Measurements from ENCODE around the gene SLC29A3.

SLC29A3 gene

GRCh38 chr10:71402005-71402404 lies 82.9 kb downstream of the SLC29A3 start:
- Histone ChIP-seq H3K4me3 (ENCODE audit: low read length in 2 of 2) (no peak overlapping the region), H3K4ac (ENCODE audit: low read length) (no peak overlapping the region), H3K18ac (ENCODE audit: low read length) (no peak overlapping the region), H3K9me3 (replicated peaks in 1 of 2; ENCODE audit: control insufficient read depth in 2 of 2, insufficient read depth in 1 of 2, low read depth in 1 of 2, low read length in 2 of 2) (peaks cover 0 to 2% of the 10 kb centered on the region in 2 donors), H3K9ac (ENCODE audit: low read depth, low read length, poor library complexity) (no peak overlapping the region), H3K27me3 (ENCODE audit: control insufficient read depth in 3 of 3, insufficient read depth in 3 of 3, low read depth in 1 of 3, low read length in 3 of 3) (peaks cover 17 to 66% (median 30%) of the 10 kb centered on the region in 3 experiments), H3K14ac (ENCODE audit: low read length) (no peak overlapping the region), H2BK12ac (ENCODE audit: low read length) (no peak overlapping the region), H3K4me2 (ENCODE audit: insufficient read depth, low read length, poor library complexity, severe bottlenecking) (no peak overlapping the region), H3K4me1 (ENCODE audit: control insufficient read depth in 2 of 2, insufficient read depth in 1 of 2, low read depth in 1 of 2, low read length in 2 of 2) (peaks cover 0 to 9% of the 10 kb centered on the region in 2 donors), H2BK5ac (ENCODE audit: low read length) (no peak overlapping the region), H3K23ac (ENCODE audit: low read depth, low read length, poor library complexity) (no peak overlapping the region), H4K8ac (ENCODE audit: low read depth, low read length) (no peak overlapping the region), H3K36me3 (replicated peaks in 1 of 2; ENCODE audit: control insufficient read depth in 2 of 2, insufficient read depth in 2 of 2, low read length in 2 of 2) (no peaks in the 10 kb centered on the region), H4K91ac (ENCODE audit: low read depth, low read length, poor library complexity) (no peak overlapping the region), H3K79me1 (ENCODE audit: low read depth, low read length) (no peaks in the 10 kb centered on the region), H2AFZ (ENCODE audit: low read length) (no peak overlapping the region), H3K27ac (replicated peaks; ENCODE audit: low read length) (no peak overlapping the region), H2BK15ac (ENCODE audit: low read length) (no peak overlapping the region), H2AK5ac (ENCODE audit: low read depth, low read length) (no peak overlapping the region), H2BK120ac (ENCODE audit: low read depth, low read length) (no peak overlapping the region)
- no peak for DNase-seq (ENCODE audit: low spot score)
- no CpG with 5 or more reads among the region's 7 CpGs for WGBS, 2 donors (ENCODE audit: extremely low coverage in 2 of 2, insufficient read length in 2 of 2, insufficient replicate concordance in 1 of 2)

- no peak overlapping the region for H3K4me2 ChIP-seq (ENCODE audit: insufficient read depth, low read length, poor library complexity, severe bottlenecking)
- peaks cover 0 to 45% (median 3%) of the 10 kb centered on the region in 3 experiments for H3K27me3 ChIP-seq (ENCODE audit: control insufficient read depth in 3 of 3, insufficient read depth in 3 of 3, low read depth in 1 of 3, low read length in 3 of 3)
- no peak overlapping the region for H3K27ac ChIP-seq (replicated peaks; ENCODE audit: low read length)
- H2BK120ac ChIP-seq (ENCODE audit: low read depth, low read length), result no peak overlapping the region
- no peak overlapping the region for H3K4me3 ChIP-seq (ENCODE audit: low read length in 2 of 2)
- no peaks in the 10 kb centered on the region for H3K36me3 ChIP-seq (replicated peaks in 1 of 2; ENCODE audit: control insufficient read depth in 2 of 2, insufficient read depth in 2 of 2, low read length in 2 of 2)
- H2BK15ac ChIP-seq (ENCODE audit: low read length), result no peak overlapping the region
- H3K4ac ChIP-seq (ENCODE audit: low read length), result no peak overlapping the region
- H3K79me1 ChIP-seq (ENCODE audit: low read depth, low read length), result no peaks in the 10 kb centered on the region
- H3K23ac ChIP-seq (ENCODE audit: low read depth, low read length, poor library complexity), result no peak overlapping the region
- no CpG with 5 or more reads among the region's 13 CpGs for WGBS, 2 donors (ENCODE audit: extremely low coverage in 2 of 2, insufficient read length in 2 of 2, insufficient replicate concordance in 1 of 2)
- no peak overlapping the region for H4K91ac ChIP-seq (ENCODE audit: low read depth, low read length, poor library complexity)
- H3K9ac ChIP-seq (ENCODE audit: low read depth, low read length, poor library complexity), result no peak overlapping the region
- H2AFZ ChIP-seq (ENCODE audit: low read length), result no peak overlapping the region
- no peak overlapping the region for H3K14ac ChIP-seq (ENCODE audit: low read length)
- H3K9me3 ChIP-seq (replicated peaks in 1 of 2; ENCODE audit: control insufficient read depth in 2 of 2, insufficient read depth in 1 of 2, low read depth in 1 of 2, low read length in 2 of 2), result no peaks in the 10 kb centered on the region
- H2BK12ac ChIP-seq (ENCODE audit: low read length), result no peak overlapping the region
- no peak overlapping the region for H3K18ac ChIP-seq (ENCODE audit: low read length)
- H4K8ac ChIP-seq (ENCODE audit: low read depth, low read length), result no peak overlapping the region
- H3K4me1 ChIP-seq (ENCODE audit: control insufficient read depth in 2 of 2, insufficient read depth in 1 of 2, low read depth in 1 of 2, low read length in 2 of 2), result peaks cover 0 to 9% of the 10 kb centered on the region in 2 donors
- no peak overlapping the region for H2BK5ac ChIP-seq (ENCODE audit: low read length)
- no peak for DNase-seq (ENCODE audit: low spot score)
- no peak overlapping the region for H2AK5ac ChIP-seq (ENCODE audit: low read depth, low read length)
These were observed 85.6 kb downstream of the SLC29A3 start for GRCh38 chr10:71404503-71405295.

GRCh38 chr10:71406878-71407277 lies 87.8 kb downstream of the SLC29A3 start:
- H2BK120ac ChIP-seq (ENCODE audit: low read depth, low read length), result no peak overlapping the region

GRCh38 chr10:71408436-71409225 lies 89.6 kb downstream of the SLC29A3 start:
- no CpG with 5 or more reads among the region's 9 CpGs for WGBS, 2 donors (ENCODE audit: extremely low coverage in 2 of 2, insufficient read length in 2 of 2, insufficient replicate concordance in 1 of 2)
- Histone ChIP-seq H3K23ac (ENCODE audit: low read depth, low read length, poor library complexity) (no peak overlapping the region), H4K91ac (ENCODE audit: low read depth, low read length, poor library complexity) (no peak overlapping the region), H3K4me2 (ENCODE audit: insufficient read depth, low read length, poor library complexity, severe bottlenecking) (no peak overlapping the region), H2BK12ac (ENCODE audit: low read length) (no peak overlapping the region), H3K18ac (ENCODE audit: low read length) (no peak overlapping the region), H3K36me3 (replicated peaks in 1 of 2; ENCODE audit: control insufficient read depth in 2 of 2, insufficient read depth in 2 of 2, low read length in 2 of 2) (no peaks in the 10 kb centered on the region), H2BK15ac (ENCODE audit: low read length) (no peak overlapping the region), H2AFZ (ENCODE audit: low read length) (no peak overlapping the region), H3K27ac (replicated peaks; ENCODE audit: low read length) (no peak overlapping the region), H2BK120ac (ENCODE audit: low read depth, low read length) (no peak overlapping the region), H2BK5ac (ENCODE audit: low read length) (no peak overlapping the region), H3K14ac (ENCODE audit: low read length) (no peak overlapping the region), H3K4me3 (ENCODE audit: low read length in 2 of 2) (peak overlapping the region in 1 of 2 donors; percentile 19), H3K27me3 (ENCODE audit: control insufficient read depth in 3 of 3, insufficient read depth in 3 of 3, low read depth in 1 of 3, low read length in 3 of 3) (peaks cover 0 to 20% (median 0%) of the 10 kb centered on the region in 3 experiments), H3K79me1 (ENCODE audit: low read depth, low read length) (no peaks in the 10 kb centered on the region), H3K9me3 (replicated peaks in 1 of 2; ENCODE audit: control insufficient read depth in 2 of 2, insufficient read depth in 1 of 2, low read depth in 1 of 2, low read length in 2 of 2) (peaks cover 0 to 1% of the 10 kb centered on the region in 2 donors), H3K9ac (ENCODE audit: low read depth, low read length, poor library complexity) (no peak overlapping the region), H3K4ac (ENCODE audit: low read length) (no peak overlapping the region), H3K4me1 (ENCODE audit: control insufficient read depth in 2 of 2, insufficient read depth in 1 of 2, low read depth in 1 of 2, low read length in 2 of 2) (peaks cover 0 to 9% of the 10 kb centered on the region in 2 donors), H2AK5ac (ENCODE audit: low read depth, low read length) (no peak overlapping the region), H4K8ac (ENCODE audit: low read depth, low read length) (no peak overlapping the region)
- DNase-seq (ENCODE audit: low spot score), result no peak

More at GRCh38 chr10:71406878-71407277, 87.8 kb downstream of the SLC29A3 start:
- no peak overlapping the region for H2AFZ ChIP-seq (ENCODE audit: low read length)
- no peak overlapping the region for H4K91ac ChIP-seq (ENCODE audit: low read depth, low read length, poor library complexity)
- H3K23ac ChIP-seq (ENCODE audit: low read depth, low read length, poor library complexity), result no peak overlapping the region
- H3K36me3 ChIP-seq (replicated peaks in 1 of 2; ENCODE audit: control insufficient read depth in 2 of 2, insufficient read depth in 2 of 2, low read length in 2 of 2), result no peaks in the 10 kb centered on the region
- peaks cover 0 to 9% of the 10 kb centered on the region in 2 donors for H3K4me1 ChIP-seq (ENCODE audit: control insufficient read depth in 2 of 2, insufficient read depth in 1 of 2, low read depth in 1 of 2, low read length in 2 of 2)
- H2BK5ac ChIP-seq (ENCODE audit: low read length), result no peak overlapping the region
- H3K4me2 ChIP-seq (ENCODE audit: insufficient read depth, low read length, poor library complexity, severe bottlenecking), result no peak overlapping the region
- H3K4ac ChIP-seq (ENCODE audit: low read length), result no peak overlapping the region
- H4K8ac ChIP-seq (ENCODE audit: low read depth, low read length), result no peak overlapping the region
- H3K9ac ChIP-seq (ENCODE audit: low read depth, low read length, poor library complexity), result no peak overlapping the region
- H2BK12ac ChIP-seq (ENCODE audit: low read length), result no peak overlapping the region
- no peaks in the 10 kb centered on the region for H3K79me1 ChIP-seq (ENCODE audit: low read depth, low read length)
- no peak overlapping the region for H3K27ac ChIP-seq (replicated peaks; ENCODE audit: low read length)
- H3K4me3 ChIP-seq (ENCODE audit: low read length in 2 of 2), result no peak overlapping the region
- peaks cover 0 to 23% (median 0%) of the 10 kb centered on the region in 3 experiments for H3K27me3 ChIP-seq (ENCODE audit: control insufficient read depth in 3 of 3, insufficient read depth in 3 of 3, low read depth in 1 of 3, low read length in 3 of 3)
- H3K18ac ChIP-seq (ENCODE audit: low read length), result no peak overlapping the region
- no peak overlapping the region for H2BK15ac ChIP-seq (ENCODE audit: low read length)
- WGBS, 2 donors (ENCODE audit: extremely low coverage in 2 of 2, insufficient read length in 2 of 2, insufficient replicate concordance in 1 of 2), result no CpG with 5 or more reads among the region's 3 CpGs
- no peaks in the 10 kb centered on the region for H3K9me3 ChIP-seq (replicated peaks in 1 of 2; ENCODE audit: control insufficient read depth in 2 of 2, insufficient read depth in 1 of 2, low read depth in 1 of 2, low read length in 2 of 2)
- no peak for DNase-seq (ENCODE audit: low spot score)
- H2AK5ac ChIP-seq (ENCODE audit: low read depth, low read length), result no peak overlapping the region
- H3K14ac ChIP-seq (ENCODE audit: low read length), result no peak overlapping the region
